ENCODE results near the gene SH3BP5.

The SH3BP5 gene

GRCh38 chr3:15346516-15346915, 14.1 kb upstream of the SH3BP5 start:
- DNase-seq: no peak

- DNase-seq: peak; percentile 70
Measured at GRCh38 chr3:15345608-15346137, 13.3 kb upstream of the SH3BP5 start.

DNA sequence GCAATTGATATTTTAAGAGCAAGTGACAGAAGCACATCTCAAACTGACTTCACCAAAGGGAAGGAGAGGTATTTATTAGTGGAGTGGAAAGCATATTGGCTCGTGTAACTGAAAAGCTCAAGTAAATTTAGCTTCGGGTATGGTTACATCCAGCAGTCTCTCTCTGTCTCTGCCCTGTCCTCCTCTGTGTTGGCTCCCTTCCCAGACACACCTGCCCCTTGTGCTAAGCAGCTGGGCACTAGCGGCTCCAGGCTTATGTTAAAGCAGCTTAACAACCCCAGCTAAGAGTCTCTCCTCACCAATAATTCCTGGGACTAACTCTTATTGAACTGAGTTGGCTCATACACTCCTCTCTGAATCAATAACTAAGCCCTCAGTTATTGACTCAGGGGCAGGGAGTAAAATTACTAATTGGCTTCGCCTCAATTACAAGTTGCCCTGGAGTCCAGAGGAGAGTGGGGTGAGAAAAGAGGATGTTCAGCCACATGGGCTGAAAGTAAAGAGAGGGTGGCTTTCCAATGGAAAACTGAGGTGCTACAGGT, 12.8 kb upstream of the SH3BP5 start:
- no peak for DNase-seq

DNA sequence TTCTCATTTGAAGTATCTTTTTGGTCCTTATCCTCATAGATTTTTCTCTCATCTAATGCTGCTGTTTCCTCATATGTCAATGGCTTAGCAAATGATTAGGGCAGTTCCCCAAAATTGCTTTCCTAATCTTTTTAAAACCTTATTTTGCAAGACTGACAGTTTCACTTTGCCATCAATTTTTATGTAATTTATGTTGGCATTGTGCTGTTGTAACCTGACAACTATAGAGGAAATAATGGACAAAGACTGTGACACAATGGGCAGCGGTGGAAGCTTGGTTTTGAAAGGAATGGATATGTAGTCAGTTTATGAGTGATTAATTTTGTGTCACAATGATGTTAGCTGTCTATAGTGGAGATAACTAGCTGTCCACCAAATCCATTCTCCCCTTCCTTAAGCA, 10.6 kb upstream of the SH3BP5 start:
- DNase-seq: peak; percentile 92

DNA sequence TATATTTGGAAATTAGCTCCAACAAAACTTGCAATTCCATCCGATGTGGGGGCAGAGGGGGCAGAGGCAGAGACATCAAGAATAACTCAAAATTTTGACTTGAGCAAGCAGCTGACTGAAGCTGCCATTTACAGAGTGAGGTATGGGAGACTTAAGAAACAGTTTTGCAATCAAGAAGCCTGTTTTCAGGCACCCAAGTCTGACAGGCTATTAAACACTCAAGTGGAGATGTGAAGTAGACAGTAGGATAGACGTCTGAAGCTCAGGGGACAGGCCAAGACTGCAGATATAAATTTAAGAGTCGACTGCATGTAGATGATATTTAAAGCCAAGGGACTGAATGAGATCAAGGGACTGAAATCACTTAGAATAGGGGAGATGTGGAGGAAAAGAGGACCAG, 9.9 kb upstream of the SH3BP5 start:
- DNase-seq: no peak

DNA sequence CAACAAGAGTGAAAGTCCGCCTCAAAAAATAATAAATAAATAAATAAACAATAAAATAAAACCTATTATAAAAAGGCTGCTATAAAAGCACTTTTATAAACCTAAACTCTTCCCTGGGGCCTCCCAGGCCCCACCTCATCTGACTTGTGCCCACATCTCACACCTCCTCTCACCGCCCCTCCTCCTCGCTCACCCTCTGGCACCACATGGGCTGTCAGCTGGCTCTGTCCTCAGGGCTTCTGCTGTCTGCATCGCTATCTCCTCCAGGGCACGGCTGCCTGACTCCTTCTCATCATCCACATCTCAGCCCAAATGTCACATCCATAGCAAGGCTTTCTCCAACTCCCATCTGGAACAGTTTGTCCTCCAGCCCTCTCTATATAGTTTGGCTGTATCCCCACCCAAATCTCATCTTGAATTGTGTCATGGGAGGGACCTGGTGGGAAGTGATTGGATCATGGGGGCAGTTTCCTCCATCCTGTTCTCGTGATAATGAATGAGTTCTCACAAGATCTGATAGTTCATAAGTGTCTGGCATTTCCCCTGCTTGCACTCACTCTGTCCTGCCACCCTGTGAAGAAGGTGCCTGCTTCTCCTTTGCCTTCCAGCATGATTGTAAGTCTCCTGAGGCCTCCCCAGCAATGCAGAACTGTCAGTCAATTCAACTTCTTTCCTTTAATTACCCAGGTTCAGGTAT, 8.8 kb upstream of the SH3BP5 start:
- DNase-seq: peak; percentile 37

- peak; percentile 82 for DNase-seq
Measured at GRCh38 chr3:15339786-15340215, 7.4 kb upstream of the SH3BP5 start.

DNA sequence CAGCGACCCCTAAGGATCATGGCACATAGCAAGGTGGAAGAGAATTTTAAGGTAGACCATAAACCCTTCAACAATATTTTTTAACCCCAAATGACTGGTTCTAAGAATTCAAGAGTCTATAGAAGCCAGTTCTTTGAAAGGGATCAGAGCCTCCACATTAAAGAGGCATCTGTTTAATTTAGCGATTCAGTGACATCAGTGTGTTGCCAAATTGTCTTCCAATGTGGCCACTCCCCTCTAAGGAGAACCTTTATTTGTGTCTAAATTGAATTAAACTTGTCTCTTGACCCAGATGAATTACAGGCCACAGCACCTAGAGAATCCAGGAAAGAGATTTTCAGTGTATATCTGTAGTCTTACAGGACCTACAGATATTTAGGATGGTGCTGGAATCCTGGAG, 6.6 kb upstream of the SH3BP5 start:
- no peak for DNase-seq

DNA sequence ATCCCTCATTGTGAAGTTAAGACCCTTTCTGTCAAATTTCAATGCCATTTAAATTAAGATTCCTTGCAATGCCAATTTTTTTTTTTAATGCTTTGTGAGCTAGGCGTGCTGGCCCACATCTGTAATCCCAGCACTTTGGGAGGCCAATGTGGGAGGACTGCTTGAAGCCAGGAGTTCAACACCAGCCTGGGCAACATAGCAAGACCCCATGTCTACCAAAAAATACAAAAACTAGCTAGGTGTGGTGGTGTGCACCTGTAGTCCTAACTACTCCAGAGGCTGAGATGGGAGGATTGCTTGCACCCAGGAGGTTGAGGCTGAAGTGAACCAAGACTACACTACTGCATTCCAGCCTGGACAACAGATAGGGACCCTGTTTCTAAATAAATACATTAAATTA, 5.6 kb upstream of the SH3BP5 start:
- DNase-seq: no peak

- no peak for DNase-seq
Measured at GRCh38 chr3:15336057-15336456, 3.7 kb upstream of the SH3BP5 start.

DNA sequence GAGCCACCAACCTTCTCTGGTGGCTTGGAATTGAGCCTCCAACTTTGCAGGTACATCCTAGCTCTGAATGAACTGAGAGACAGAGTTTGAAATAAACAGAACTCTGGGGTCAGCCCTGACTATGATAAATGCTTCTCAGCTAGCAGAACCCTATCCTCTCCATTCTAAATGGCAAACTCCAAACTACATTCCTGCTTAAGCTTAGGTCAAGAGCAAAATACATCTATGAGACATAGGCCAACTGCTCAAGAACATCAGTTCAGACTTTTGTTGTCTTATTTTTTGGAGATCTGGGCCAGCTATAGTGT, 1.5 kb upstream of the SH3BP5 start:
- no peak for DNase-seq

DNA sequence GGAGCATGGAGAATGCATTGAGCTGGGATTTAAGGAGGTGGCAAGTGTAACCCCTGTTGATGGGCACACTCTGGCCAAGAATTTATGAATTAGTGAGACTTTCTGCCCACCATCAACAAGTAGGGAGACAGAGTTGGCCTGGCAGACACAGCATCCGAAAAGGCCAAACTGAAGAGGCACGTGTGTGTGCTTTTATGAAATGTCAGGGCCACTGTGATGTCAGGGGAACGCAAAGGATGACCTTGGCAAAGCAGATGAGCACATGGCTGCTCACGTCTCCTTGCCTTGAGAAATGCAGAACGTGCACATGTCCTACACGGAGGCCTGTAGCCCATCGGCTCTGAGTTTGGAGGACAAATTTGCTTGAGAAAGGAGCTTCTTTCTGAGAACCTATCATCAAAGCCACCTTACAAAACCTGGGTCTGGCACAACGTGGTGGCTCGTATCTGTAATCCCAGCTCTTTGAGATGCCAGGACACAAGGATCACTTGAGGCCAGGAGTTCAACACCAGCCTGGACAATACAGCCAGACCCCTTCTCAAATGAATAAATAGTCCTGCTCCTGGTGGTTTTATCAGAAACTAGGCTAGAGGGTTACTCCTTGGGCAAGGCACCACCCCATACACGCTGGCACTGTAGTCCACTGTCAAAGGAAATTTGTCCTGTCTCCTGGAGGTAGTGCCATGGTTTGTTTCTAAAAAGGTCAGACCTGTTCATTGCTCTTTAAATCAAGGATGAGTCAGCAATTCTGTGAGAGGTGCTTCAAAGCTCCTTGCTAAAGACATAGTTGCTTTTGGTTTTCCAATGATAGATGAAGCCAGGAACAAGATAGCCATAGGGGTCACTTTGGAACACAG, 941 bp upstream of the SH3BP5 start:
- DNase-seq: no peak

- DNase-seq: peak; percentile 36
Measured at GRCh38 chr3:15331606-15332404, 581 bp downstream of the SH3BP5 start.

DNA sequence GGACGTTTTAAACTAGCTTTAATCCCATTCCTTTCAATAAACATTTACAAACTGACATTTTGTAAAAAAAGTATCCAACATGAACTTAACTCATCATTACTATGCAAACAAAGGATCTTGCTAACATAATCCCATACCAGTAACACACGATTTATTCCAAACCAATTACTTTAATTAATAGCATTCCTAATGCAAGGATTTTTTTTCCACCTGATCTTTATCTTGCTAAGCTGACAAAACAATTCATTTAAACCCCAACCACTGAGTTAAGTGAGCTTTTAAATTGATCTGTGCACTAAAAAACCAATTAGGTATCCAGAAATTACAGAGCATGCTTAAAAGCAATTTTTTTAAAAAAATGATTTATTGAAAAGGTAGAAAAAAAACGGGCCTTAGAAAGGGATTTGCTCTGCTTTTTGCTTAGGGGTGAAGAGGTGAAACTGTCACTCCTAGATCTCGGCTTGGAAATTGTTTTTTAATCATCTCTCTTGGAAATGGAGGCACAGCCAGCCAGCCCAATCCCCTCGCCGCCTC, 1.2 kb downstream of the SH3BP5 start:
- no peak for DNase-seq

GRCh38 chr3:15330031-15330596, 2.3 kb downstream of the SH3BP5 start:
- peak; percentile 79 for DNase-seq

- DNase-seq: no peak
Measured at GRCh38 chr3:15329046-15330005, 3.1 kb downstream of the SH3BP5 start.

DNA sequence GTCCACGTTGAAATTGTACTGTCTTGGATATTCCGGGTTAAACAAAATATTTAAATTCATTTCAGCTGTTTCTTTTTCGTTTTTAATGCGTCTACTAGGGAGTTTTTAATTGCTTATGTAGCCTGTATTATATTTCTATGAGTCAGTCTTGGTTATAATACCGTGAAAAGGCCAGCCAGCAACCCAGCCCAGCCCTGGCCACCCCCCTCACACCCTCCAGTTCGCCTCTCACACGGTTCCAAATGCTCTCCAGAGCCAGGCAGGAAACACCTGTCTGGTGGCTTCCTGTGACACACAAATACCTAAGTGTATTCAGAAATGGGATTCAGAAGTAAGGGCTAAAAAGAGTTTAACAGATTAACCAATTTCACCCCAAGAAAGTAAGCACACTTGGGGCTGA, 4.4 kb downstream of the SH3BP5 start:
- no peak for DNase-seq

DNA sequence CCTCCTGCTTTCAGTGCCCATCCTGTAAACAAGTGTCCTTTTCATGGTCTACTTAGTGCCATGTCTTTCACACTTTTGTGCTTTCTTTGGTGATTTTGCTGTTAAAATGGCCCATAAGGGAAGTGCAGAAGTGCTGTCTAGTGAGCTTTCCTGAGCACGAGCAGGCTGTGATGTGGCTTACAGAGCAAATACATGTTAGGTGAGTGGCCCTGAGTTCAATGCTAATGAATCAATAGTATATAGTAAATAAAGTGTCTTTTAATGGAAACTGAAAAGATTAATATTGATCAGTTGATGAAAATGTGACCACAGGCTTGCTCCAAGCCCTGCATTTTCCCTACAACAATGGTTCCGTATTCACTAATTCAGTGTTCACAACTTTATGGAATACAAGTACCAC, 5.7 kb downstream of the SH3BP5 start:
- DNase-seq: no peak

DNA sequence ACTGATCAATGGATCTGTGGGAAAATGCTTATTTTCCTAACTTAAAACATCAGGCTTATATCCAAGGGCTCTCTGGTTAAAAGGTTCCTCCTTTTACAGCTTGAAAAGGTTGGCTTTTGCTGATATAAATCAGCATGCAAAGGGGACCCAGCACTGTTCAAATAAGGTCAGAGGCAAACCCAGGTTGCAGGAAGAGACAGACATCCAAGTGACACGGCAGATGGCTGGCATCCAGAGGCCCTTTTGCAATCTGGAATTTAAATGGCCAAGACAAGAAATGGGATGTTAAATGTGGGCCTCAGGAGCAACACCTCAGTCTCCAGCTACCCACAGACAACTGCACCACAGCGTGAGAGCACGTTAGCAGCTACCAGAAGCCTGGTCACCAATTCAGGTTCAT, 6.3 kb downstream of the SH3BP5 start:
- no peak for DNase-seq

DNA sequence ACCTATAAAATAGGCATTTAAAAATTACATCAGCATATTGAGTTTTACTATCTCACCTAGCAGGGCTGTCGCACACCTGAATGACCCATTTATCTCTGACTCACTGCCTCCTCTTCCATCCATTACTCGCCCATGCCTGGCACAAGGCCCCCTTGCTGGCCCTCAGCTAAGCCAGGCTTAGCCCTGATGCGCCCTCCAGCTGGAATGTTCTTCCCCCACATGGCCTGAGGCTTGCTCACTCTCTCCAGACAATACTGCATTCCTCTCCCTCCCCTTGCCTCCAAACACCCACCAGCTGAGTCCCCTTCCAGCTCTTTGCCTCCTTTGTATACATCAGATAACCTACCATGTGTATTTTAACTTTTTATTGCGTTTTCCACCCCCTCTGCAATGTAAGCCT, 7.2 kb downstream of the SH3BP5 start:
- DNase-seq: no peak

DNA sequence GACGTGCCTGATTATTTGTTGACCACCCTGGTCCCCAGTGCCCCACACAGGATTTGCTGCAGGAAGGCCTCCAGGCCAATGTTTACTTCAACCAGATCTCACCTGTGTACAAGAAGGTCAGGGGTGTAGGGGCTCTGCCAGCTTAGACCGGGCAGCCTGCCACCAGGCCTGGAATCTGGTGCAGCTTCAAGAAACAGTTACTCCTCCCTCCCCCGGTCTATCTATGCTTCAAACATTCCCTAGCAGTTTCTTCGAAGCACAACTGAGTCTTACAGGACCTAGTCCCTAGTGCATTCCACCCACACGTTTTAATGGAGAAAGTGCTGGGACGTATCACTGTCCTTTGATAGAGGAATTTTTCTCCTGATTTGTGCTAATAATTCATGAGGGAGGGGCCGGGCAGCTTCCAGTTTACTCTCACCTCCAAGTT, 8.0 kb downstream of the SH3BP5 start:
- no peak for DNase-seq

Data from suppressor macrophage treated with lipopolysaccharide for 4 hours (primary cell).